Neural progenitor cell (in vitro differentiated cells): Measurements from ENCODE around the gene FBXO46. TPM values are rescaled to one million over a fixed set of nuclear protein-coding genes. Genes with fewer than 3 reads are reported as not detected.
"Not testable (repeated sequence)": the region's sequence is repeated elsewhere in the genome, so short reads cannot be mapped to it uniquely, and the experiment has no call there.

Experiments used
- DNase-seq: peaks from one replicate; pipeline ENCODE4 v3.0.0-alpha.2; 2016; ENCODE audit warnings: low spot score
- H2AFZ ChIP-seq: fragments of 200-600 bp; sonication (generic); replicated peaks from 2 replicates; pipeline ENCODE4 v1.6.1; 2016; ENCODE audit warnings: antibody characterized with exemption
- H3F3A ChIP-seq: fragments of 200-600 bp; sonication (generic); 2 replicates; pipeline ENCODE4 v1.6.1; 2016; ENCODE audit warnings: antibody characterized with exemption, low read depth
- H3K27ac ChIP-seq: fragments of 200-600 bp; sonication (generic); 2 replicates; pipeline ENCODE4 v1.5.1; 2016; ENCODE audit warnings: mild to moderate bottlenecking
- H3K27me3 ChIP-seq: fragments of 200-600 bp; sonication (generic); 2 replicates; pipeline ENCODE4 v1.6.1; 2016; ENCODE audit warnings: mild to moderate bottlenecking, moderate library complexity
- H3K36me3 ChIP-seq: fragments of 200-600 bp; sonication (generic); 2 replicates; pipeline ENCODE4 v1.5.1; 2016
- H3K4me1 ChIP-seq: fragments of 200-600 bp; sonication (generic); 2 replicates; pipeline ENCODE4 v1.6.1; 2016; ENCODE audit warnings: mixed run types
- H3K4me2 ChIP-seq: fragments of 200-600 bp; sonication (generic); 2 replicates; pipeline ENCODE4 v1.6.1; 2016
- H3K4me3 ChIP-seq: fragments of 200-600 bp; sonication (generic); 2 replicates; pipeline ENCODE4 v1.5.1; 2016
- H3K79me2 ChIP-seq: fragments of 200-600 bp; sonication (generic); 2 replicates; pipeline ENCODE4 v1.6.1; 2016; ENCODE audit warnings: low read depth
- H3K9ac ChIP-seq: fragments of 200-600 bp; sonication (generic); 2 replicates; pipeline ENCODE4 v1.6.1; 2016
- H3K9me3 ChIP-seq: fragments of 200-600 bp; sonication (generic); 2 replicates; pipeline ENCODE4 v1.5.1; 2016; ENCODE audit warnings: low read depth
- H4K20me1 ChIP-seq: fragments of 200-600 bp; sonication (generic); 2 replicates; pipeline ENCODE4 v1.6.1; 2016; ENCODE audit warnings: low read depth
- H3K27ac Mint-ChIP-seq: 3 replicates; pipeline ENCODE4 v1.8.0; 2021; ENCODE audit warnings: mixed read lengths
- H3K27me3 Mint-ChIP-seq: 2 replicates; pipeline ENCODE4 v1.8.0; 2022; ENCODE audit warnings: low read depth, mild to moderate bottlenecking, inconsistent platforms, moderate library complexity, mixed read lengths; ENCODE audit not compliant: insufficient read depth
- H3K36me3 Mint-ChIP-seq: 3 replicates; pipeline ENCODE4 v1.8.0; 2021; ENCODE audit warnings: mixed read lengths
- H3K4me1 Mint-ChIP-seq: 3 replicates; pipeline ENCODE4 v1.8.0; 2021; ENCODE audit warnings: mixed read lengths
- H3K4me3 Mint-ChIP-seq: 3 replicates; pipeline ENCODE4 v1.8.0; 2021; ENCODE audit warnings: mild to moderate bottlenecking, moderate library complexity, mixed read lengths
- H3K9me3 Mint-ChIP-seq: 3 replicates; pipeline ENCODE4 v1.8.0; 2020; ENCODE audit warnings: mixed read lengths
- EZH2 ChIP-seq: fragments of 200-600 bp; sonication (generic); IDR thresholded peaks from 2 replicates; pipeline ENCODE4 v1.6.1; 2017; ENCODE audit warnings: antibody characterized with exemption, mild to moderate bottlenecking, moderate library complexity
- EZH2phosphoT487 ChIP-seq: fragments of 200-600 bp; sonication (generic); IDR thresholded peaks from 2 replicates; pipeline ENCODE4 v1.6.1; 2017; ENCODE audit warnings: antibody characterized with exemption
- total RNA-seq: library from RNA; depleted of rRNA; stranded (reverse); fragments of >200 nt; gene quantifications from 2 replicates; pipeline ENCODE4 v1.2.3, GENCODE V29; 2015; ENCODE audit warnings: low replicate concordance
- TF ChIP-seq, protein P1 (sequence below): fragments of 200-600 bp; sonication (generic); IDR thresholded peaks from 2 replicates; pipeline ENCODE4 v1.5.1; 2017; ENCODE audit warnings: antibody characterized with exemption, mild to moderate bottlenecking

FBXO46 gene
- total RNA-seq, 1 donor from 2014 or later = 7.5 TPM

DNA sequence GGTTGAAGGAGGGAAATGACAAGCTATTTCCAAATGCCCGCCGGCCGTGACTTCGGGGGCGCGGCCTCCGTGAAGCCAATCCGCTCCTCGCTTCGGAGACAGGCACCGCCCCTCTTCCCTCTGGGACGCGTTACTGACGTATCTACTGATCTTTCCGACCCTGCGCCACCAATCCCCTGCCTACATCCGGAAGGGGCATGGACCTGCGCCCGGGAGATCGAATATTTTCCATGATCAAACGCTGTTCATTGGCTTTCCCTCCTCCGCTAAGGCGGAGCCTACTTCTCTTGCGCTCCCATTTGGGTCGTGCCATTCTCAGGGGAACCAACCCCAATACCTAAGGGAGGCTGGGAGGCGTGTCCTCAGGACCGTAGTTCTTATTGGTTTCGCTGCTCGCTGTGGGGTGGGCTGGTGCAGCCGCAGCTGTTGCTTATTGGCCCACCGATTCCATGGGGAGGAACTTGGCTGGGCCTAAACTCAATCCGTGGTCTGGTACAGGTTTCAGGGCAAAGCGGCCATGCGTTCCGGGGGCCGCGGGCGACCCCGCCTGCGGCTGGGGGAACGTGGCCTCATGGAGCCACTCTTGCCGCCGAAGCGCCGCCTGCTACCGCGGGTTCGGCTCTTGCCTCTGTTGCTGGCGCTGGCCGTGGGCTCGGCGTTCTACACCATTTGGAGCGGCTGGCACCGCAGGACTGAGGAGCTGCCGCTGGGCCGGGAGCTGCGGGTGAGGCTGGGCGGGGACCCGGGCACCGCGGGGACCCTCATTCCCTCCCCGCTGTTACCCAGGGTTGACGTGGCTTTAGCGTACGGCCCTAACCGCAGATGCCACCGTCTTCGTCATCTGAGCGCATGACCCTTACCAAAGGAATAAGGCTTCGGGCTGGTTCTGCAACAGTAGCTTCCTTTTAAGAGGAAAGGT lies 38.2 kb downstream of the FBXO46 start, which contains the start of gene QPCTL:
TSS of gene QPCTL (plus strand) at position 480 of the 919 bp plus-strand sequence. CDS start at position 518, 38 bp downstream.
- H3K4me3 ChIP-seq = peak within 1 kb of the TSS; percentile 78
- Mint-ChIP-seq H3K27me3 (peaks cover 4% of the 10 kb centered on the region), H3K4me3 (peak within 1 kb of the TSS; percentile 96), H3K4me1 (peaks cover 11% of the 10 kb centered on the region), H3K27ac (peak within 1 kb of the TSS; percentile 90), H3K36me3 (peaks cover 14% of the 10 kb centered on the region), H3K9me3 (no peaks in the 10 kb centered on the region)
- H3K27me3 ChIP-seq = no peaks in the 10 kb centered on the region
- TF ChIP-seq, protein P1, sequence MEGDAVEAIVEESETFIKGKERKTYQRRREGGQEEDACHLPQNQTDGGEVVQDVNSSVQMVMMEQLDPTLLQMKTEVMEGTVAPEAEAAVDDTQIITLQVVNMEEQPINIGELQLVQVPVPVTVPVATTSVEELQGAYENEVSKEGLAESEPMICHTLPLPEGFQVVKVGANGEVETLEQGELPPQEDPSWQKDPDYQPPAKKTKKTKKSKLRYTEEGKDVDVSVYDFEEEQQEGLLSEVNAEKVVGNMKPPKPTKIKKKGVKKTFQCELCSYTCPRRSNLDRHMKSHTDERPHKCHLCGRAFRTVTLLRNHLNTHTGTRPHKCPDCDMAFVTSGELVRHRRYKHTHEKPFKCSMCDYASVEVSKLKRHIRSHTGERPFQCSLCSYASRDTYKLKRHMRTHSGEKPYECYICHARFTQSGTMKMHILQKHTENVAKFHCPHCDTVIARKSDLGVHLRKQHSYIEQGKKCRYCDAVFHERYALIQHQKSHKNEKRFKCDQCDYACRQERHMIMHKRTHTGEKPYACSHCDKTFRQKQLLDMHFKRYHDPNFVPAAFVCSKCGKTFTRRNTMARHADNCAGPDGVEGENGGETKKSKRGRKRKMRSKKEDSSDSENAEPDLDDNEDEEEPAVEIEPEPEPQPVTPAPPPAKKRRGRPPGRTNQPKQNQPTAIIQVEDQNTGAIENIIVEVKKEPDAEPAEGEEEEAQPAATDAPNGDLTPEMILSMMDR = no peak
- no peak for TF ChIP-seq EZH2
- TF ChIP-seq EZH2phosphoT487 = no peak
- peaks cover 19% of the 10 kb centered on the region for H3F3A ChIP-seq
- no peaks in the 10 kb centered on the region for H3K9me3 ChIP-seq
- peak; percentile 99 for DNase-seq
- peaks cover 28% of the 10 kb centered on the region for H3K79me2 ChIP-seq
- H3K4me2 ChIP-seq = peak within 1 kb of the TSS; percentile 83
- H4K20me1 ChIP-seq = peaks cover 14% of the 10 kb centered on the region
- peak within 1 kb of the TSS; percentile 54 for H3K27ac ChIP-seq
- H3K4me1 ChIP-seq = peaks cover 6% of the 10 kb centered on the region
- H3K9ac ChIP-seq = peak within 1 kb of the TSS; percentile 81
- no peaks in the 10 kb centered on the region for H3K36me3 ChIP-seq
- H2AFZ ChIP-seq = peak within 1 kb of the TSS; percentile 91

DNA sequence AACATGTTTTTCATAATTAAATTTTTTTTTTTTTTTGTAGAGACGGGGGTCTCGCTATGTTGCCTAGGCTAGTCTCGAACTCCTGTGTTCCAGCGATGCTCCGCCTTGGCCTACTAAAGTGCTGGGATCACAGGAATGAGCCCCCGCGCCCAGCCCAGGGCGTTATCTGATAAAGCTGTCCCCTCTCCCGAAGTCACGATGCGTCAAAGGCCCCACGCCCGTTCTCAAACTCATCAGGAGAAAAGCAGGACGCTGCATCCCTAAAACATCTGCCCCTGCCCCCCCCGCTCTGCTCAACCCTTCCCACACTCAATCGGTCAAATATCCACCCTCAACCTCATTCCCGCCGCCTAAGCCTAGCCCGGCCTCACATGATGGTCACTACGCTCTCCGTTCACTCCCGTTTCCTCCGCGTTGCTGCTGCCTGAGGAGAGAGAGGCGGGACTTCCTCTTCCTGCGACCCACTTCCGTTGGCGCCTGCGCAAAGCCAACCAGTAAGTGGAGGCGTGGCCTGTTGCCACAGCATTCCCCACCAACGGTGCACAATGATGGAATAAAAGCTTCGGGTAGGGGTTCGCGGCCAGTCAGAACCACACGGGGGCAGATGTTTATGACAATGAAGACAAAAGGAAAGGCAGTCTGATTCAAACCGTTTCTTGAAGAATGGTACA lies 39.0 kb downstream of the FBXO46 start, which contains the start of gene SNRPD2:
TSS of gene SNRPD2 (minus strand) at position 438 of the 671 bp plus-strand sequence. CDS start at position 373, 65 bp downstream.
- peak within 1 kb of the TSS; percentile 91 for H2AFZ ChIP-seq
- peaks cover 15% of the 10 kb centered on the region for H3K36me3 Mint-ChIP-seq
- peak within 1 kb of the TSS; percentile 78 for H3K4me3 ChIP-seq
- peak within 1 kb of the TSS; percentile 83 for H3K4me2 ChIP-seq
- peaks cover 14% of the 10 kb centered on the region for H4K20me1 ChIP-seq
- peaks cover 4% of the 10 kb centered on the region for H3K27me3 Mint-ChIP-seq
- DNase-seq = peak; percentile 98
- no peaks in the 10 kb centered on the region for H3K27me3 ChIP-seq
- H3K4me1 ChIP-seq = peaks cover 6% of the 10 kb centered on the region
- H3K9ac ChIP-seq = peak within 1 kb of the TSS; percentile 81
- peaks cover 19% of the 10 kb centered on the region for H3F3A ChIP-seq
- peak within 1 kb of the TSS; percentile 96 for H3K4me3 Mint-ChIP-seq
- no peaks in the 10 kb centered on the region for H3K9me3 ChIP-seq
- H3K27ac ChIP-seq = peak within 1 kb of the TSS; percentile 54
- H3K27ac Mint-ChIP-seq = peak within 1 kb of the TSS; percentile 90
- no peaks in the 10 kb centered on the region for H3K9me3 Mint-ChIP-seq
- TF ChIP-seq, protein P1 = no peak
- TF ChIP-seq EZH2phosphoT487 (no peak), EZH2 (no peak)
- peaks cover 11% of the 10 kb centered on the region for H3K4me1 Mint-ChIP-seq
- H3K36me3 ChIP-seq = no peaks in the 10 kb centered on the region
- H3K79me2 ChIP-seq = peaks cover 28% of the 10 kb centered on the region

DNA sequence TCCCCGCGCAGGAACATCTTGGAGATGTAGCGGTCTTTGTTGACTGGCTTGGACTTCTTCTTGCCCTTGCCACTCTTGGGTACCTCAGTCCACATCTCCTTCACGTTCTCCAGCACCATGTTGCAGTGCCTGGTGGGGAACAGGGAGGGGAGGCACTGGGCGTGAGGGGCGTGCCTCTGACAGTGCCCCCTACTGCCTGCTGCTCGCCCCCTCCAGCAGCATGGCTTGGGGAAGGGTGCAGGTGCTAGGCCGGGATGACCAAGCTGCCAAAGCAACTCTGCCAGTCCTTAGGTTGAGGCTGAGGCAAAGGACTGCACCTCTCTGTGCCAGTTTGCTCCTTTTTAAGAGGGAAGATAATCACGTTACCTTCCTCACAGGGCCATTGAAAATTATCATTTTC lies 43.1 kb downstream of the FBXO46 start:
- Histone ChIP-seq H3K4me1 (peaks cover 6% of the 10 kb centered on the region), H3K9me3 (no peaks in the 10 kb centered on the region), H2AFZ (no peak overlapping the region), H3K9ac (no peak overlapping the region), H3K36me3 (no peaks in the 10 kb centered on the region), H3F3A (peaks cover 29% of the 10 kb centered on the region), H4K20me1 (peaks cover 14% of the 10 kb centered on the region), H3K27ac (no peak overlapping the region), H3K4me2 (no peak overlapping the region), H3K4me3 (no peak overlapping the region), H3K27me3 (no peaks in the 10 kb centered on the region), H3K79me2 (peaks cover 24% of the 10 kb centered on the region)
- peaks cover 11% of the 10 kb centered on the region for H3K4me1 Mint-ChIP-seq
- peaks cover 10% of the 10 kb centered on the region for H3K36me3 Mint-ChIP-seq
- no peak overlapping the region for H3K4me3 Mint-ChIP-seq
- H3K9me3 Mint-ChIP-seq = no peaks in the 10 kb centered on the region
- peaks cover 4% of the 10 kb centered on the region for H3K27me3 Mint-ChIP-seq
- no peak overlapping the region for H3K27ac Mint-ChIP-seq
- TF ChIP-seq, protein P1 = no peak
- no peak for TF ChIP-seq EZH2
- no peak for TF ChIP-seq EZH2phosphoT487
- no peak for DNase-seq

DNA sequence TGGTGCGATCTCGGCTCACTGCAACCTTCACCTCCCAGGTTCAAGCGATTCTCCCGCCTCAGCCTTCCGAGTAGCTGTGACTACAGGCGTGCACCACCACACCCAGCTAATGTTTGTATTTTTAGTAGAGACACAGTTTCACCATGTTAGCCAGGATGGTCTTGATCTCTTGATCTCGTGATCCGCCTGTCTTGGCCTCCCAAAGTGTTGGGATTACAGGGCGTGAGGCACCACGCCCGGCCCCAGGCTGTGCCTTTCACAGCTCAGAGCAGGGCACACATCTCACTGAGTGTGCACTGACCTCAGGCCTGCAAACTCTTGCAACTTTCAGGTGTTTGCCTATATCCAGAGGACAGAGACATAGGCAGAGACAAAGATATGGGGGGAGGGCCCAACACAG lies 45.7 kb downstream of the FBXO46 start:
- not testable (repeated sequence) for H3K36me3 ChIP-seq

More for the DNA sequence above, 45.7 kb downstream of the FBXO46 start:
- not testable (repeated sequence) for DNase-seq, H3K4me3 ChIP-seq, H3K27me3 Mint-ChIP-seq, H3K9me3 Mint-ChIP-seq, H3K4me1 ChIP-seq, H3K9ac ChIP-seq, H4K20me1 ChIP-seq, H3K27ac Mint-ChIP-seq, H3K4me1 Mint-ChIP-seq, H3K27ac ChIP-seq, H3K4me3 Mint-ChIP-seq, H3K4me2 ChIP-seq, H3K9me3 ChIP-seq, H2AFZ ChIP-seq
- Histone ChIP-seq H3K27me3 (peaks cover 21% of the 10 kb centered on the region), H3F3A (peaks cover 20% of the 10 kb centered on the region), H3K79me2 (peaks cover 10% of the 10 kb centered on the region)
- H3K36me3 Mint-ChIP-seq = peaks cover 10% of the 10 kb centered on the region
